NK-92 treated with Interleukin-12 subunit alpha and Interleukin-12 subunit beta, amount 100 ng/mL, for 24 hours (cell line): Measurements from ENCODE around the gene SMIM13.
"Not testable (repeated sequence)": the region's sequence is repeated elsewhere in the genome, so short reads cannot be mapped to it uniquely, and the experiment has no call there.

Source experiments
- DNase-seq: peaks from one replicate; lab custom pipeline; 2025; lab: John Stamatoyannopoulos, UW

SMIM13 gene

GRCh38 chr6:11083956-11084355 lies 9.7 kb upstream of the SMIM13 start:
- no peak for DNase-seq

DNA sequence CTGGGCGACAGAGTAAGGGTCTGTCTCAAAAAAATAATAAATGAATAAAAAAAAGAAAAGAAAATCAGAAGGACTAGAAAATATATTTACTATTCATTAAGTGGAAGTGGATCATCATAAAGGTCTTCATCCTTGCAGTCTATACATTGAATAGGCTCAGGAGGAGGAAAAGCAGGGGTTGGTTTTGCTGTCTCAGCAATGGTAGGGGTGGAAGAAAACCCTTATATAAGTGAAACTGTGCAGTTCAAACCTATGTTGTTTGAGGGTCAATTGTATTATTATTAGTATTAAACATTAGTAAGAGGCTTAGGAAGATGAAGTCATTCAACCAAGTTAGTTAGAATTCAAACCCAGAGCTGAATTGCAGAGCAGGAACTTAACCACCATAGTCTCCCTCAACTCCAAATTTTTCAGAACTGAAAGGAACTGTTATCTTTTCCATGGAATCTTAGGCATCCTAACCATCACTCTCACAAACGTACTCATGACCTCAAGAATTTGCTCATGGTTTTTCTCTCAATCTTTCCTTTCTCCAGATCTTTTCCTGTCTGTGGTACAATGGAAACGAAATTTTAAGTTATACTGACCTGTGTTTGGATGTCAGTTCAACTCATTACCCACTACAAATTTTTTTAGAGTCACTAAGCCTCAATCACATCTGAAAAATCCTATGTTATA lies 7.7 kb upstream of the SMIM13 start:
- no peak for DNase-seq

DNA sequence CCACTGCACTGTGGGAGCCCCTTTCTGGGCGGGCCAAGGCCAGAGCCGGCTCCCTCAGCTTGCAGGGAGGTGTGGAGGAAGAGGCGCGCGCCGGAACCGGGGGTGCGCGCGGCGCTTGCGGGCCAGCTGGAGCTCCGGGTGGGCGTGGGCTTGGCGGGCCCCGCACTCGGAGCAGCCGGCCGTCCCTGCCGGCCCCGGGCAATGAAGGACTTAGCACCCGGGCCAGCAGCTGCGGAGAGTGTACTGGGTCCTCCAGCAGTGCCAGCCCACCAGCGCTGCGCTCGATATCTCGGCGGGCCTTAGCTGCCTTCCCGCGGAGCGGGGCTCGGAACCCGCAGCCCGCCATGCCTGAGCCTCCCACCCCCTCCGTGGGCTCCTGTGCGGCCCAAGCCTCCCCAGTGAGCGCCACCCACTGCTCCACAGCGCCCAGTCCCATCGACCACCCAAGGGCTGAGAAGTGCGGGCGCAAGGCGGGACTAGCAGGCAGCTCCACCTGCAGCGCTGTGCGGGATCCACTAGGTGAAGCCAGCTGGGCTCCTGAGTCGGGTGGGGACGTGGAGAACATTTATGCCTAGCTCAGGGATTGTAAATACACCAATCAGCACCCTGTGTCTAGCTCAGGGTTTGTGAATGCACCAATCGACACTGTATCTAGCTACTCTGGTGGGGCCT lies 6.4 kb upstream of the SMIM13 start:
- not testable (repeated sequence) for DNase-seq

DNA sequence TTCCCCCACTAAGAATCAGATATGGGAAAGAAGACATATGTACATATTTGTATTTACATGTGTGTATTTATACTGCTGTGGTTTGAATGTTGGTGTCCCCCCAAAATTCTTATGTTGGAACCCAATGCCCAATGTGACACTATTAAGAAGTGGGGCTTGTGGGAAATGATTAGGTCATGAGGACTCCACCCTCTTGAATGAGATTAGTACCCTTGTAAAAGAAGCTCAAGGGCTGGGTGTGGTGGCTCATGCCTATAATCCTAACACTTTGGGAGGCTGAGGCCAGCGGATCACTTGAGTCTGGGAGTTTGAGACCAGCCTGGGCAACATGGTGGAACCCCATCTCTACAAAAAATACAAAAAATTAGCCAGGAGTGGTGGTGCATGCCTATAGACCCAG lies 3.9 kb upstream of the SMIM13 start:
- DNase-seq, result no peak

- DNase-seq, result not testable (repeated sequence)
Observed at GRCh38 chr6:11091141-11091540, 2.5 kb upstream of the SMIM13 start.

DNA sequence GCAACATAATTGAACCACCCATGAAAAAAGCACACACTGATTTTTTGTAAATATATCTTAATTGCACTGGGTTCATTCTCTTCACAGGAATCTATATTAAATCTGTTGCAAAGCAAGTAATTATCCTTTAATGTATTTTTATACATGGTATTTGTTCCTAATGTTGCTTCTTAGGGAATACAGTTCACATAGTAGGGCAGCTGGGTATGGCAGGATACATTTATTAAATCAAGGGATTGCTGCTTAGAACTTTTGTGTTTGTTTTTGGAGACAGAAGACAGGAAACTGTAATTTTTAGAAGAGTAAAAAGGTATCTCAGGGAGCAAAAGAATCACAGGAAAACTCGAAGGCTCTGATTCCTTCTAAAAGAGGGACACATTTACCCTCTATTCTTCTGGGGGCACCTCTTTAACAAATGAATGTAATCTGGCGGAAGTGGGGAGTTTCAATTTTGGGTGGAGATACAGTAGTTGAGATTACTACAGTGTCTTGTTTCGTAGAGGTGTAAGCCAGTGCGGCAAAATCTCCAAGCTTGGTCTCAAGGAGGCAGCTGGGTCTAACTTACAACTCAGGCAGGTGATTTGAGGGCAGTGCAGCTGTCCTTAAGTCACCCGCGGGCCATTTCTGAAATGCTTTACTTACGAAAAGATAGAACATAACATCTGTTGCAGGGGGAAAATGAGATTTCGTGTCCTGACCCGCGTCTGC lies 812 bp upstream of the SMIM13 start:
- DNase-seq, result peak; percentile 41

DNA sequence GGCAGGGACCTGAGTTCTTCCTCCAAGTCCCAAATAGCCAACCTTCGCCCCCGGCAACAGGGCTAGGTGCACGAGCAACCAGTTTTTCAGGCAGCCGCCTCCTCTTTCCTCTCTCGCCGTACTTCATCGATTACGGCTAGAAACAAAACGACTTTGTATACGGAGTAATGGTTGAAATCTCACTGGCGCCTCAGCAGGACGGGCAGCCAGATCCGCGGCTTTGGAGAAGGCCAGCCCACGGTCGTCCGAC lies 333 bp upstream of the SMIM13 start:
- DNase-seq, result no peak

GRCh38 chr6:11094411-11094851 lies 797 bp downstream of the SMIM13 start:
- DNase-seq, result peak; percentile 61

DNA sequence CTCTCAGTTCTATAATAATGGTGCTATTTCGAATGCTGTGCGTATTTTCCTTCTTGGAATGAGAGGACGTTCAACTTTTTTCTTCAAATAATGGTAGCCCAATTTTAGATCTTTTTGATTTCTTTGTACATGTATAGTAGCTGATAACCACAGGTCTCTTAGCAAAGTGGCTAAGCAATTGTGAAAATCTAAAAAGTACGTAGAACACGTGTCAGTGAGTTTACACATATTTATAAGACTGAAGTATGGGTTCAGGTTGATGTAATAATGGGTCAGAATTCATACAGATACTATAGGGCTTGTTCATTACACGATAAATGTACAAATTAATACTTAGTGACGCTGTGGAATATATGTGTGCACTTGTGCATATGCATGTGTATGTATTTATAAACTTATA lies 1.3 kb downstream of the SMIM13 start:
- no peak for DNase-seq

- DNase-seq, result no peak
Observed at GRCh38 chr6:11096109-11096508, 2.5 kb downstream of the SMIM13 start.

- DNase-seq, result no peak
Observed at GRCh38 chr6:11097476-11097875, 3.8 kb downstream of the SMIM13 start.

DNA sequence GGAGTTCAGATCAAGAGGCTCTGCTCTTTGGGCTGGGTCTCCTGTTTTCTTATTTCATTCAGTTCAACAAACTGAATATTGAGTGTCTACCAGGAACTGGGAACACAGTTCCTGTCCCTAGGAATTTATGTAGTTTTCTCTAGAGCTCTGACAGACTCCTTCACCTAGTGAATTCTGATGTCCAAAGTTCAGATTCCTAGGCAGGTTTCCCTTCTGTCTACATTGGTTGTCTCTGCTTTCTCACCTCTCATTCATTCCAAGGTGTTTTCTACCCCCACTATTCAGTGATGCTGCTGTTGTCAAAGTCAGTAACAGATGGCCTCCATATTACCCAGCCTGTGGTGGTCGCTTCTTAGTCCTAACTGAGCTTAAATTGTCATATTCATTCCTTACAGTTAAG lies 4.4 kb downstream of the SMIM13 start:
- DNase-seq, result no peak

GRCh38 chr6:11101417-11101816 lies 7.8 kb downstream of the SMIM13 start:
- no peak for DNase-seq

GRCh38 chr6:11103065-11103464 lies 9.4 kb downstream of the SMIM13 start:
- no peak for DNase-seq

GRCh38 chr6:11108726-11109125 lies 15.1 kb downstream of the SMIM13 start:
- no peak for DNase-seq

DNA sequence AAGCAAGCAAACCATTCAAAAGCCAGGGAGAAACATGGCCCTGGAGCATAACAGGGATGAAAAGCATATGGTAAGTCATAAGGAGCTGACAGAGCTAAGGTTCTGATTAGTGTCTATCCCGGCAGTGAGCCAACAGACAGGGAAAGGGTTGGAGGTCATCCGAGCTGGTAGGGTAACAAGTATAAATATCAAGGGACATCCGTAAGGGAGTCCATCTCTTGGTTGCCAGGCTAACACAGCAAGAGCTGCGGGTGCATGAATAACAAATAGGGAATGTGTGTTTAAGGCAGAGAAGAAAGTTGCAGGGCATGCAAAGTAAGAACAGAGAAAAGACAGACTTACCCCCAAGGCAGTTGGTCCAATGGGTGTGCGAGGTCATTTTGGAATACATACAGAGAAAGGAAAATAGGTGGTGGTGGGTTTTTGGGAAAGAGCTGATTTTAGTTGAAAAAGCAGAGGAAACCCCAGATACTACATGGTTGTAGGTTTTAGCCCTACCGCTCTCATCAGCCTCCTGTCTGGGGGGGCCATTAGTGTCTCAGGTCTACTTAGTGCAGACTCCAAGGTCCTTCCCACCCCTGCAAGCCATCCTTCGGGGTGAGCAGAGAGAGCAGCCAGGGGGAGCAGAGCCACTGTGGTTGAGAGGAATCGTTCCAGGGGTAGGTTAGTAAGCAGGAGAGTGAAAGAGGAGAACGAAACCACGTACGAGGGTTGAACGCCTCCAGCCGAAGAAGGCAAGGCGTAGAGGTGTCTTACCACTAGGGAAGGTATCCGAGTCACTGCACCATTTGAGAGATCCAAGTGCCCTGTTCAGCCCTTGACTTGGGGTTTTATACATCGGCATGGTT lies 17.5 kb downstream of the SMIM13 start, which contains the start of gene ERVFRD-1:
ERVFRD-1 (minus strand) TSS at position 805 of the 848 bp plus-strand sequence. CDS start 6,415 bp downstream, outside the sequence.
- no peak for DNase-seq

- DNase-seq, result no peak
Observed at GRCh38 chr6:11111769-11112437, 18.3 kb downstream of the SMIM13 start.

- no peak for DNase-seq
Observed at GRCh38 chr6:11113038-11113437, 19.4 kb downstream of the SMIM13 start.

DNA sequence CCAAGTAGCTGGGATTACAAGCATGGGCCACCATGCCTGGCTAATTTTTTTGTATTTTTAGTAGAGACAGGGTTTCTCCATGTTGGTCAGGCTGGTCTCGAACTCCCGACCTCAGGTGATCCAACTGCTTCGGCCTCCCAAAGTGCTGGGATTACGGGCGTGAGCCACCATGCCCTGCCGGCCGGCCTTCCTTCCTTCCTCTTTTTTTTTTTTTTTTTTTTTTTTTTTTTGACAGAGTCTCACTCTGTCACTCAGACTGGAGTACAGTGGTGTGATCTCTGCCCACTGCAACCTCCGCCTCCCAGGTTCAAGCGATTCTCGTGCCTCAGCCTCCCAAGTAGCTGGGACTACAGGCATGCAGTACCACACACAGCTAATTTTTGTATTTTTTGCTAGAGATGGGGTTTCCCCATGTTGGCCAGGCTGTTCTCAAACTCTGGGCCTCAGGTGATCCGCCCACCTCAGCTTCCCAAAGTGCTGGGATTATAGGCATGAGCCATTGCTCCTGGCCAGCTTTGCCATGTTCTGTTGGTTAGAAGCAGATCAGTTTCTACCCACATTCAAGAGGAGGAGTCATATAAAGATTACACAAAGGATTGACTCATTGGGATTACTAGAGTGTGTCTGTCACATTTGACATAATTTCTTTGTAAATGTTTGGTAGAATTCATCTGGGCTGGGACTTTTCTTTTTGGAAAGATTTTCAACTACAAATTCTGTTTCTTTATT lies 22.3 kb downstream of the SMIM13 start:
- DNase-seq, result not testable (repeated sequence)

- DNase-seq, result no peak
Observed at GRCh38 chr6:11120271-11121005, 26.8 kb downstream of the SMIM13 start.
